Limb (tissue), 2 donors: ENCODE data around the gene HSBP1L1.
"Not testable (repeated sequence)": the region's sequence is repeated elsewhere in the genome, so short reads cannot be mapped to it uniquely, and the experiment has no call there.

Experiments used
- DNase-seq, 2 donors: peaks; one replicate each; pipeline ENCODE4 v3.0.0-alpha.2; 2016; ENCODE audit errors: extremely low spot score in 2 of 2

The HSBP1L1 gene

DNA sequence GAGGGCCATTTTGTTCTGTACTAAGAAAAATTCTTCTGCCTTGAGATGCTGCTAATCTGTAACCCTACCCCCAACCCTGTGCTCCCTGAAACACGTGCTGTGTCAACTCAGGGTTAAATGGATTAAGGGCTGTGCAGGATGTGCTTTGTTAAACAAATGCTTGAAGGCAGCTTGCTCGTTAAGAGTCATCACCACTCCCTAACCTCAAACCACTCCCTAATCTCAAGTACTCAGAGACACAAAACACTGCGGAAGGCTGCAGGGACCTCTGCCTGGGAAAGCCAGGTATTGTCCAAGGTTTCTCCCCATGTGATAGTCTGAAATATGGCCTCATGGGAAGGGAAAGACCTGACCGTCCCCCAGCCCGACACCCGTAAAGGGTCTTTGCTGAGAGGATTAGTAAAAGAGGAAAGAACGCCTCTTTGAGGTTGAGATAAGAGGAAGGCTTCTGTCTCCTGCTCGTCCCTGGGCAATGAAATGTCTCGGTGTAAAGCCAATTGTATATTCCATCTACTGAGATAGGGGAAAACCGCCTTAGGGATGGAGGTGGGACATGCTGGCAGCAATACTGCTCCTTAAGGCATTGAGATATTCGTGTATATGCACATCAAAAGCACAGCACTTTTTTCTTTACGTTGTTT, 4.2 kb upstream of the HSBP1L1 start:
- DNase-seq = not testable (repeated sequence)

DNA sequence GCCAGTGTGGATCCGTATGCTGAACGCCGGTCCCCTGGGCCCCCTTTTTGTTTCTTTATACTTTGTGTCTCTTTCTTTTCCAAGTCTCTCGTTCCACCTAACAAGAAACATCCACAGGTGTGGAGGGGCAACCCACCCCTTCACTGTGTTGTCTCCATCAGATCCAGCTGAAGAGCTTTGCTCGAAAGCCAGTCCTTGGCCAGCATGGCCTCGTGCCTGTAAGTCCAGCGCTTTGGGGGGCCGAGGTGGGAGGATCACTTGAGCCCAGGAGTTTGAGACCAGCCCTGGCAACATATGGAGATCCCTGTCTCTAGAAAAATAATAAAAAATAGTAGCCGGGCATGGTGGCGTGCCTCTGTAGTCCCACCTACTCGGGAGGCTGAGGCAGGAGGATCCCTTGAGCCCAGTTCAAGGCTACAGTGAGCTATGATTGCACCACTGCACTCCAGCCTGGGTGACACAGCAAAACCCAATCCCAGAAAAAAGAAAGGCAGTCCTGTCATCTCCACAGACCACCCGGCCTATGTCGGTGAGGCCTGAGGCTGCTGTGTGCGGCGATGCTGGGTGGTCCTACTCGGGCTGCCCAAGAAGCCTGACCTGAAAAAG, 3.4 kb upstream of the HSBP1L1 start:
- no peak for DNase-seq

DNA sequence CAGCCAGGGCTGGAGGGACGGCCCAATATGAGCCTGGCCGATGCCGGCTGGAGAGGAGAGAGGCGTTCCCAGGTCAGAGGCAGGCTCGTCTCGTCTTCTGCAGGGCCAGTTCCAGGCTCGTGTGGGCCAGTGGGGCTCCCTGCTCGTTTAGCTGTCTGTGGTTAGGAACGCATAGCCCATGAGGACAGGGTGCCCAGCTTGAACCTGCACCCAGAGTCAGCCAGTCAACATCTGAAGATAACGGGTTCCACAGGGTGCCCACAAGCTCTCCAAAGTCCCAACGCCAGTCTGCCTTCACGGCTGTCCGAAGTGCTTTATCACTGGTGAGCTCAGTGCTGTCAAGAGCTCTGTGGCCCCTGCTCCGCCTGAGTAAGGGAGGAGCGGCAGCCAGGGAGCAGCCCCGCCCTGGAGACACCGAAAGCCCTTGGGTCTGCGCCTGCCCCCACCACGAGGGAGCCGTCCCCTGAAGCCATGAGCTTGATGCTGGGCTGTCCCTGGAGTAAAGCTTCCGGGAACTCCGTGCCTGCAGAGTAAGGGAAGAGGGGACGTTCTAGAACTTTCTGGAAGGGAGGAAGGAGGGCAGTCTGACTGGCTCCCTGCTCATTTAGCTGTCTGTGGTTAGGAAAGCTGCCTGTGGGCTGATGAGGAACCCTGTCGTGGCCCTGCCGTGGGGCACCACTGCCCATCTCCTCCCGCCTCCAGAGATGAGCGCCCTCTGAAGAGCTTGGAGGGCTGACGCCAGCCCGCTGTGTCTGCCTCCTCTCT, 2.7 kb upstream of the HSBP1L1 start:
- no peak for DNase-seq

DNA sequence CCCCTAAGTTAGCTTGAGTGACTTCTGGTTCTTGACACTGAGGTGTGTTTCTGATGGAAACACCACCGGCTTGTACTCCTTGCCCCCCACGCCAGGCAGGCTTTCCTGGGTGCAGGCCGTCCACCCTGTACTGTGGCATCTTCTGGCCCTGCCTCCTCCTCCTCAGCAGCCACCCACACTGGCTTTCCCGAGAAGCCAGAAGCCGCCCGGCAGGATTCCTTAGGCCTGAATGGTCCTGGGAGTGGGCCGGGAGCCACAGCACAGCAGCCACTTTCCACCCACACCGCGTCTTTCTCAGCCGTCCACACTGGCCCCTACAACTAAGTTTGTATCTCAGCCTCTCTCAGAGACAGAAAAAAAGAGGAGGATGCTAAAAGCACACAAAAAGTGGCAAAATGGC, 2.1 kb upstream of the HSBP1L1 start:
- DNase-seq = no peak

DNA sequence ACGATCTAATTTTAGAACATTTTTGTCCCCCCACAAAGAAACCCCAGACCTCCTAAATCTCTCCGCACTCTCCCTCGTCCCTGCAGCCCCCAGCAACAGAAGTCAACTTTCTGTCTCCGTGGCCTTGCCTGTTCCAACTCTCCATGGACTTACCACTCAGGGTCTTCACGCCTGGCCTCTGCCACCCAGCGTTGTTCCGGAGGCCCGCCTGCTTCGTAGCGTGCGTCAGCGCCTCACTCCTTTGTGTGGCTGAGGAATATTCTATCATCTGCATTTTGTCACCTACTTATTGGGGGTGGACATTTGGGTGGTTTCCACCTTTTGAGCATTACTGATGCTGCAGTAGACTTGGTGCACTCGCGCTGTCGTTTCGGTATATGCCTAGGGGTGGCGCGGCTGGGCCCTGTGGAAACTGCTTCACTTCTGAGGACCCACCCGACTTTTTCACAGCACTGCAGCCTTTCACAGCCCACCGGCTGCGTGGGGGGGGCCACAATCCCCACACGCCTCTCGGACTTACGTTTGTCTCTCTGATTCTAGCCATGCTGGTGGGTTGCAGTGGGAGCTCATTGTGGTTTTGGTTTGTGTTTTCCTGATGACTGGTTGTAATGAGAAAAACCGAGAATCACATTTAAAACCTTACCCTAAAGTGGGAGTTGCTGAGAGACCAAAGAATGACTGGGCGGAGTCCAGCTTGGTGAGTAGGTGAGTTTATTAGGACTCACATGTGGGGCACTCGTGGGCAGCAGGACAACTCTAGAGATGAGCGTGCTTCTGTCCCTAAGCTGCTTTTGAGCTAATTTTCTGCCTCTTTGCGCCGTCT, 1.4 kb upstream of the HSBP1L1 start:
- DNase-seq = no peak

DNA sequence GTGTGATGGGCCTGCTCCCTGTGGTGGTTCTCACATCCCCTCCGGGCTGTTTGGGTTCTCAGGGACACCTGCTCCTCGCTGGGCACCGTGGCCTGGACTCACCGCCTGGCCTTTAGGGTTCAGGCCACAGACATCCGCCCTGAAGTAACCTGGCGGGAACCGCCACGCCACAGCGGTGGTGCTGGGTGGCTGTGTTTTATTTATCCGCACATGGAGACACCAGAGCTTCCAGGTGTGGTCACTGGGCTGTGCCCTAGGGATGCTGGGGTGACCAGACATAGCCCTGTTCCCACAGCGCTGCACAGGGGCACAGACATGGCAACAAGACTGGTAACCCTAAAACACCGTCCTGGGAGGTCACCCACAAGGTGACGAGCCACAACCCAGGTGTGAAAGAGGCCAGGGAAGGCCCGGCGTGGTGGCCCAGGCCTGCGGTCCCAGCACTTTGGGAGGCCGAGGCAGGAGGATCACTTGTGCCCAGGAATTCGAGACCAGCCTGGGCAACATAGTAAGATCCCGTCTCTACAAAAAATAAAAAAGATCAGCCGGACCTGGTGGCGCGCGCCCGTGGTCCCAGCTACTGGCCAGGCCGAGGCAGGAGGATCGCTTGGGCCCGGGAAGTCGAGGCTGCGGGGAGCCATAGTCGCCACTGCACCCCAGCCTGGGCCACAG, 649 bp upstream of the HSBP1L1 start:
- no peak for DNase-seq

DNA sequence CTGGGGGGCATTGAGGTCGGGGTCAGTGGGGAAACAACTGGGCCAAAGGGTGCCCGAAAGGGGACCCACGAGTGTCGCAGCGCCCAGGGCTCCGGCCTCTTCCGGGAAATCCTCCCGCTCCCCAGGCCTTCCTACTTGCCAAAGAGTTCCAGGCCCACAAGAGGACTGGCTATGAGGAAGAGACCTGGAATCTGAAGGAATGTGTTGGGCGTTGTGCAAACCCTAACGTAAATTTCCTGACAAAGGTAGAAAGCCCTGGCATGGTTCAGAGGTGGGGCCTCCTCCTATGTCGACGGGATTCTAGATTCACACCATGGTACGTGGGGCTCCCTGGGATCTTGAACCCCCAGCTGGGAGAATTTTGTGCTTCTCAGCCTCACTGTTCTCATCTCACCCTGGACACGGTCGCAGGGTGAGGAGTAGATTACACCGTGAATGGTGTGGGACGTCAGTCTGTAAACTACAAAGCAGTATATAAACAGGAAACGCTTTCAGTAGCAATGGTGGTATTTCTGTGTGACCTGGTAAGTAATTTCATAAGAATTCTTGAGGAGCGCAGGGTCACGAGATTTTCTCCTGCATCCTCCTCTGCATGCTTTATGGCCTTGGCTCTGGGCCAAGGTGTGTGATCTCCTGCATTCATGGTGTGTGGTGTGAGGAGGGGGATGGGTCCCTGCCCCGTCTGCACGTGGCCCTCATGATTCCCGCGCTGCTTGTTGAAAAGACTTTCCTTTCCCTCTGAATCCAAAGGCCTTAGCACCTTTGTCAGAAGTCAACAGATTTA, 868 bp downstream of the HSBP1L1 start:
- DNase-seq = no peak

DNA sequence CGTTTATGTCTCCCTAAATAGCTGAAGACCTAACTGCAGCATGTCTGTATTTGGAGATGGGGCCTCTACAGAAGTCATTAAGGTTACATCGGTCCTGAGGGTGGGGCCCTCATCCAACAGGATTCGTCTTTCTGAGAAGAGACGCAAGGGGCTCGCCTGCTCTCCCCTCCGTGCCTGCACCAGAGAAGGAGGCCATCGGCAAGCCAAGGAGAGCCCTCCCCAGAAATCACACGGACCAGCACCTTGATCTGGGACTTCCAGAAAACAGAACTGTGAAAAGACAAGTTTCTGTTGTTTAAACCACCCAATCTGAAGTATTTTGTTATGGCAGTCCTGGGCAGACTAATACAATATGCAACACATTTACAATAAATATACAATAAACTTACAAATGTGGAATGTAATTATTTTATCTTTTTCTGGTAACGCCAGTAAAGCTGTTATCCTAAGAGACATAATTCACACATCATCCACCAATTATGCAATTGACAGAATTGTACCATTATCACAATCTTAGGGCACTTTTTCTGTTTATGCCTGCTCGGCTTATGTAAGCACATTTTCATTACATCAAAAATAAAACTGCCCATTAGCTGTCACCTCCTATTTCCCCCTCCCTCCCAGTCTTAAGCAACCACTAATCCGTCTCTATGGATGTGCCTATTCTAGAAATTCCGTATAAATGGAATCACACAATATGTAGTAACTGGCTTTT, 6.1 kb downstream of the HSBP1L1 start:
- no peak for DNase-seq

DNA sequence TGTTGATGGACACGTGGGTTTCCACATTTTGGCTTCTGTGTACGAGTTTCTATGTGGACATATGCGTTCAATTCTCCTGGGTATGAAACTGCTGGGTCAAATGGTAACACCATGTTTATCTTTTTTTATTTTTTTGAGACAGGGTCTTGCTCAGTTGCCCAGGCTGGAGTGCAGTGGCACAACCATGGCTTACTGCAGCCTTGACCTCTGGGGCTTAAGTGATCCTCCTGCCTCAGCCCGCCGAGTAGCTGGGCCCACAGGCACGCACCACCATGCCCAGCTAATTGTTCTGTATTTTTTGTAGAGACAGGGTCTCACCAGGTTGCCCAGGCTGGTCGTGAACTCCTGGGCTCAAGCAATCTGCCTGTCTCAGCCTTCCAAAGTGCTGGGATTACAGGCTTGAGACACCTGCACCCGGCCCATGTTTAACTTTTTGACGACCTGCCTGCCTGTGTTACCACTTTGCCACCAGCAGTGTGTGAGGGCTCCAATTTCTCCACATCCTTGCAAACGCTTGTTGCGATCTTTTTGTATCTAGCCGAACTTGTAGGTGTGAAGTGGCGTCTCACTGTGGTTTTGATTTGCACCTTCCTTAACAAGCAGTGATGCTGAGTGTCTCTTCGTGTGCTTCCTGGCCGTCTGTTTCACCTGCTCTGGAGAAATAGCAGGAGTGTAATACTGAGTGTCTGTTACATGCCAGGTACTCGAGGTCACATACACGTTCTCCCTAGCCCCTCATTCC, 6.9 kb downstream of the HSBP1L1 start:
- DNase-seq = no peak

DNA sequence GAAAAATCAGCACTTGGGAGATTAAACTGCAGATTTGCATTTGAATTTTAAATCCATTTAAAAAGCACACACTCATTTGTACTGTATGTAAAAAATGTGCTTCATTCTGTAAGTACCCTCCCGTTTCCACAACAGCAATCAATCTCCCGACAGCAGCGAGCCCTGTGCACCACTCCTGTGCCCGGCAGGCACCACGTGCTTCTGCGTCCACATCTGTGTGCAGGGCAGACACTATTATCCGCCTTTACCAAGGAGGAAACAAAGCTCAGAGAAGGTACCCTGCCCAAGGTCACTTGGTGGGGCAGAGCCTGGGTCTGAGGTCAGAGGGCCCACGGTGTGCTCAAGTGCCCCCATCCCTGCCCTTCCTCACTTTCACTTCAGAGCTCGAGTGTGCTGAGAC, 7.5 kb downstream of the HSBP1L1 start:
- DNase-seq = no peak

DNA sequence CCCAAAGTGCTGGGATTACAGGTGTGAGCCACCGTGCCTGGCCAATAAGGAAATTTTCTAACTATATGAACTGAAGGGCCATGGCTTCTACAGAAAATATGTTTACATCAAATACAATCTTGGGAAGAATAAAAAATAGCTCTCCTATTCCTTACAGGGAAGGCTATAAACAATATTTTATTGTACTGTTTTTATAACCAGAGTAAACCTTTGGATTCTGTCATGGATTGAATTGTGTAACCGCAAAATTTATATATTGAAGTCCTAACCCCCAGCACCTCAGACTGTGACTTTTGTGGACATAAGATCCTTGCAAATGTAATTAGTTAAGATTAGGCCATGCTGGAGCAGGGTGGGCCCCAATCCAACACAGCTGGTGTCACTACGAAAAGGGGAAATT, 8.3 kb downstream of the HSBP1L1 start:
- DNase-seq = no peak

DNA sequence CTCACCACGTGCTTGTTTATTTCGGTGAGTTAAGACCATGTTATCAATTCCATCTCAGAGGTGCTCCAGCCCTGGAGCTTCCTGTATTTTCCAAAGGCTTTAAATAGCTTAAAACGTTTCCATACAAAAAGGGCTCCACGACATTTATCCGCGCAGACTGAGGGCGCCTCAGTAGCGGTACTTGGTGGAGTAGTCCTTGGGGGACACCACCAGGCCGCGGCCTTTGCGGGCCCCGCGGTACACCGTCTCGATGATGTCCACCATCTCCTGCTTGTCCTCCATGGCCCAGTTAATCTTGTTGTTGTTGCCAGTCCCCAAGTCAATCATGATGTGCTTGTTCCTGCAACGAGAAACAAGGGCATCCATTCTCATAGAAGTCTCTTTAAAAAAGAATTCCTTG, 9.1 kb downstream of the HSBP1L1 start:
- DNase-seq = no peak

DNA sequence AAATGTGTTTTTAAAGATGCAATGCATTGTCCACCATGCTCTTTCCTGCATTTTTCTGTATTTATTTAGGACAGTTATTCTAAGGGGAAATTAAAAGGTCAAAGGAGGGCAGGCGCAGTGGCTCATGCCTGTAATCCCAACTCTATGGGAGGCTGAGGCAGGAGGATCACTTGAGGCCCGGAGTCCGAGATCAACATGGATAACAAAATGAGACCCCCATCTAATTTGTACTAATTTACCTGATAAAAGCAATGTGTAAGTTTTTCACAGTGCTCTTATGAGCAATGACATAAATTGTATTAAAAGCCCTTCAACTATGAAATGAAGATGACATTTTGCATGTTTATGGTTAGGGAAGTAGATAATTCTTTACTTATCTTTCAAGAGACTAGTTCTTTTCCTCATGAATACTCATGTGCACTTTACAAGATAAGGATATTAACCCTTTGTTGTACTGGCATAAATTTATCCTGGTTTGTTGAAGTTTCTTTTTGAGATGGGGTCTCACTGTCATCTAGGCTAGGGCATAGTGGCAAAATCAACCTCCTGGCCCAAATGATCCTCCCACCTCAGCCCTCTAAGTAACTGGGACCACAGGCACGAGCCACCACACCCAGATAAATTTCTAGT, 9.7 kb downstream of the HSBP1L1 start:
- DNase-seq = no peak

DNA sequence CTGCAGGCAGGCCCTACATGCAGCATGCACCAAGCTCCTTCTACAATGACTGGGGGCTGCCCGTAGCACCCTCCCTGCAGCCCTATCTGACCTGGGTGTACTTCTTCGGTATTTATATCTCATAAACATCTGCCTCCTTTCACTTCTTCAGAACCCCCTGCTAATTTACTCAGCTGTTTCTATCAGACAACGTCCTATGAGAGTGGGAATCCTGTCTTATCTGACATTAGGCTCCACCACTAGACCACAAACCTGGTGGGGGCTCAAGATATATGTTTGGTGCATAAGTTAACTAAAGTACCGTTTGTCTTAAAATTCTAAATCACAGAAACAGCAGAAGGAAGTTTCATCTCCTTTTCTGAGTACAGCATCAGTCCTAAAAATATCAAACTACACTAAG, 10.6 kb downstream of the HSBP1L1 start:
- no peak for DNase-seq

DNA sequence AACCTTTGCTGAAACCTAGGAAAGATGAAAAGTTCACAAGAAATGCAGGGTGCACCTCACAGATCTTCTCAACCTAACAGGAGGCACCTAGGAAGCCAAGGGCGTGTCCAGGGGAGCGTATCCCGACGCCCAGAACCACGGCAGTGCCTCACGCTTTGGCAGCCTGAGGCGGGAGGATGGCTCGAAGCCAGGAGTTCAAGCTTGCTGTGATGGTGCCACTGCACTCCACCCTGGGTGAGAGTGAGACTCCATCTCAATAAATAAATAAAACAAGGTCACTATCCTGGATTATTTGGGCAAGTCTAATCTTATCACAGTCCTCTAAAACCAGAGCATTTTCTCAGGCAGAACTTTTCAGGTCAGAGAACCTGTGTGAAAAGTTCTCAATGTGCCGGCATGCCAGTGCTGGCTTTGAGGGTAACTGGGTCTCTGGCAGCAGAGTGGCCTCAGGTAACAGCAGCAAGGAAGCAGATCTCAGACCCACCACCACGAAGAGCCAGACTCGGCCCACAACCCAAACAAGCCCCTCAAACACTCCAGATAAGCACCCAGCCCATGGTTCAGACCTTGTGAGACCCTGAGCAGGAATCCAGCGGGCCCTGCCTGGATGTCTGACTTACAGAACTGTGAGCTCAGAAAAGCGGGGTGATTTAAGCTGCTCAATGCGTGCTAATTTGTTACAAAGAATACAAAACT, 11.7 kb downstream of the HSBP1L1 start:
- DNase-seq = no peak

DNA sequence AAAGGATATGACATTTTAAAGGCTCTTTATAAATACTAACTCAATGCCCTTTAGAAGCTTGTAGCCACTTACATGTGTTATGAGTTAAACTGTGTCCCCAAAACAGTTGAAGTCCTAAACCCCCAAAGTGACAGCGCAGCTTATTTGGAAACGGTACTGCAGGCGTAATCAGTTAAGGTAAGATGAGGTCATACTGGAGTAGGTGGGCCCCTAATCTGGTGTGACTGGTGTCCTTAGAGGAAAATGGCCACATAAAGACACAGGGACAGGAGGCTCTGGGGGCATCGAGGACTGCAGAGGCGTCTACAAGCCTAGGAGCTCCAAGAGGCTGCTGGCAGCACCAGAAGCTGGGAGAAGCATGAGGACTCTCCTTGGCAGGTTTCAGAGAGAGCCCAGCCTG, 15.4 kb downstream of the HSBP1L1 start:
- no peak for DNase-seq

DNA sequence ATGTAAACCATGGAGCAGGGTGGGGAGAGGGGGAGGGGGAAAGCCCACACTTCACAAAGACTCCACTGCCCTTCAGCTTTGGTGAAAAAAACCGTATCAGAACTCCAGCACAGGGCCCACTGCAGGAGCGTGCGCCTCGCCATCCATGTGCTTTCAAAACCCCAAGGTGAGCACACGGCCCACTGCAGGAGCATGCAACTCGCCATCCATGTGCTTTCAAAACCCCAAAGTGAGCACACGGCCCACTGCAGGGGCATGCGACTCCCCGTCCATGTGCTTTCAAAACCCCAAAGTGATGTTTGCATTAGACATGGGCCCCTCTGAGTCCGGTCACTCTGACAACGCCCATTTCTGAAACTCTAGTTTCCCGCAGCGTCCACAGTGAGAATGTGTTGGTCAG, 16.1 kb downstream of the HSBP1L1 start:
- DNase-seq = no peak

DNA sequence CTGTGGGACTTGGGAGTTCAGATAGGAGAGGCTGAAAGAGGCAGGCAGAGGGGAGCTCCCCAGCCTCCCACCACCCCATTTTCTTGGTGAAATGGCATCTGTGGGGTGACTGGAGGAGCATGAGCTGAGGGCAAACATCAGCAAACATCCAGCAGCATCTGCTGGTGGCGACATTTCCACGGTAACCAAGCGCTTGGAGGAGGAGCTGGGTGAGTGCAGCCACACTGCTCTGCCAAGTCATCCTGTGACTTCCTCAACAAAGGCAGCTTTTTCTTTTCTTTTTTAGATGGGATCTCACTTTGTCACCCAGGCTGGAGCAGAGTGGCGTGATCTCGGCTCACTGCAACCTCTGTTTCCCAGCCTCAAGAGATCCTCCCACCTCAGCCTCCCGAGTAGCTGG, 18.3 kb downstream of the HSBP1L1 start:
- no peak for DNase-seq
